ENCODE results near the gene SERGEF. TPM values are rescaled to one million over a fixed set of nuclear protein-coding genes. Genes with fewer than 3 reads are reported as not detected.

The SERGEF gene
- total and polyA plus RNA-seq, 4 donors = 44.7 to 51.0 (median 46.2) TPM

DNA sequence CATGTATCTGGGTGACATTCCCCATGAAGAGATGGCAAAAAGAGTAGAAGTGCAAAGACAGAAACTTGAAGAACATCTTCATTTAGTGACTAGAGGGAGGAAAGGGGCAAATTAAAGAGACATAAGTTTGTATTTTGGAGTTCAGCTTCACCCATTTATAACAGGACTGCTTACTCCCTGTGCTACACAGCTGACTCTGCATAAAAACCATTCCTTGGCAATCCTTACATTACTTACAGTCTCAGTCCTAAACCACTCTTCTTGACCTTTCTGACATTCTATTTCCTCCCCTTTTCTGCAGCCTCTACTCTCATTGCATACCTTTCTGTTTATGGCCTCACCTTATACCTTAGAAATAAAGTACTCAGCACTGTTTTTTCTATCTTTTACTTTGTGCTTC lies 6.8 kb upstream of the SERGEF start:
- Histone ChIP-seq H3K4me1 (ENCODE audit: control insufficient read depth, insufficient read depth, low read length) (no peaks in the 10 kb centered on the region), H3K27ac (ENCODE audit: low read depth, low read length) (no peak overlapping the region), H3K36me3 (ENCODE audit: control insufficient read depth, insufficient read depth, low read length) (no peaks in the 10 kb centered on the region), H3K27me3 (ENCODE audit: control insufficient read depth, insufficient read depth, low read length) (no peaks in the 10 kb centered on the region), H3K4me3 (ENCODE audit: low read depth, low read length) (no peak overlapping the region), H3K9me3 (ENCODE audit: control insufficient read depth, insufficient read depth, low read length) (no peaks in the 10 kb centered on the region)
- no peak for DNase-seq (ENCODE audit: low read depth in 4 of 6, low spot score in 6 of 6)

DNA sequence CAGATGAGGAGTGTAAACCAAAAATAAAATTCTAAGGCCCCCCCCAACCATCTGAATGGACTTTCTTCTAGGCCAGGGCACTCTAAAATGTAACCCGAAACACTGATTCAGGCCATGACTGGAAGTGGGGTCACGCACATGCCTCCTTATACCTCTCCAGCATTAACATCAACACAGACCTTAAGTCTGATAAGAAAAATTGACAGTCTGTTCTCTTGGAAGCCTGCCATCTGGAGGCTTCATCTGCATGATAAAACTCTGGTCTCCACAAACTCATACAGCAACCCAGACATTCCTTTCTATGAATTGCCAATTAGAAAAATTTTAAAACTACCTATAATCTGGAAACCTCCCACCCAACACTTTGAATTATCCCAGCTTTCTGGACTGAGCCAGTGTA lies 3.9 kb upstream of the SERGEF start:
- Histone ChIP-seq H3K36me3 (ENCODE audit: control insufficient read depth, insufficient read depth, low read length) (no peaks in the 10 kb centered on the region), H3K27ac (ENCODE audit: low read depth, low read length) (no peak overlapping the region), H3K4me1 (ENCODE audit: control insufficient read depth, insufficient read depth, low read length) (peaks cover 7% of the 10 kb centered on the region), H3K27me3 (ENCODE audit: control insufficient read depth, insufficient read depth, low read length) (no peaks in the 10 kb centered on the region), H3K4me3 (ENCODE audit: low read depth, low read length) (no peak overlapping the region), H3K9me3 (ENCODE audit: control insufficient read depth, insufficient read depth, low read length) (no peaks in the 10 kb centered on the region)
- DNase-seq (ENCODE audit: low read depth in 4 of 6, low spot score in 6 of 6) = peak in 1 of 6 donors; percentile 23
- WGBS (ENCODE audit: insufficient coverage) = 100% methylated on average over 2 of the region's 2 CpGs

DNA sequence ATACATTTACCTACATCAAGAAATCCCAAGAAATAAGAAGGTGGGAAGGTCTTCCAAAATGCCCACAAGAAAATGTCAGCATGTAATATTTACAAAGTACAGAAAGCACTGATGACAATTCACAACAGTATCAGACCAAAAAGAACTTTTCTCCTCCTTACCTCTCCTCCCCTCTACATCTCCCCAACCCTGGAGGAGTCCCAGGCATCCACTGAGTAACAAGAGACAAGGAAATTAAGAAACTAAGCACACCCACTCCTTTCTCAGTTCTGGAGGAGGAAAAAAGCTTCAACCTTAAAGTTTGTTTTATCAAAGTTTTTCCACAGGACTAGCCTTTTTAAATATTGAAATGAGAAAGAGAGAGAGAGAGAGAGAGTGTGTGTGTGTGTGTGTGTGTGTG lies 2.0 kb upstream of the SERGEF start:
- Histone ChIP-seq H3K36me3 (ENCODE audit: control insufficient read depth, insufficient read depth, low read length) (no peaks in the 10 kb centered on the region), H3K4me3 (ENCODE audit: low read depth, low read length) (no peak overlapping the region), H3K27ac (ENCODE audit: low read depth, low read length) (no peak overlapping the region), H3K4me1 (ENCODE audit: control insufficient read depth, insufficient read depth, low read length) (peaks cover 10% of the 10 kb centered on the region), H3K27me3 (ENCODE audit: control insufficient read depth, insufficient read depth, low read length) (no peaks in the 10 kb centered on the region), H3K9me3 (ENCODE audit: control insufficient read depth, insufficient read depth, low read length) (no peaks in the 10 kb centered on the region)
- no peak for DNase-seq (ENCODE audit: low read depth in 4 of 6, low spot score in 6 of 6)

DNA sequence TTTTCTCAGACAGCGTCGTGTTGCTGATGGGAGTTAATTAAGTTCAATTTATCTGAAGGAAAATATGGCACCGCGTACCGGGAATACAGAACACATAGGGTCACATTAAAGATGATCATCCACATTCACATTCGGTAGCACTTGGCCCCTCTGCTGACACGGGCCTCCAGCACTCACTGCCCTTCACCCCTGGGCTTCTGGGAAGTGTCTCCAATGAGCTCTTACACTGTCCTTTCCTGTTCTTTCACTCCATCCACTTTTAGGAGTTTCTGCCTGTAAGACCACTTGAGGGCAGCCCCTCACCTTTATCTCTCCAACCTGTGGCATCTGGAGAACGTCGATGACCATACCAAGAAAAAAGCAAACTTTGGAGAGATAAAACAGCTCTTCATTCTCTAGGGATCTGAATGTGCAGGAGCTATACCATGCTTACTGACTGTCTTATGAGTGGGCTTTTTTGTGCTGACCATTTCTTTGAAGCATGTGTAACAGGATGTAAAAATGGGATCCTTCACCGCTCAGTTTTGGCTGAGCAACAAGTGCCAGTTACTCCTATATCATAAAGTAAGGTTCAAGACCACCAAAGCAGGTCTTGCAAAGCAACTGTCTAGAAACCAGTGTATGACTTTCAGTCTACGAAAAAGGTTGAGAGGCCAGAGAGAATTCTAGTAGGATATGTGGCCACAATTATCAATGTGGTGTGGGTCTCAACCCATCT lies 1.1 kb upstream of the SERGEF start:
- H3K4me1 ChIP-seq (ENCODE audit: control insufficient read depth, insufficient read depth, low read length) = peaks cover 10% of the 10 kb centered on the region
- peak in 1 of 6 donors; percentile 15 for DNase-seq (ENCODE audit: low read depth in 4 of 6, low spot score in 6 of 6)
- 17% methylated on average over 6 of the region's 11 CpGs for WGBS (ENCODE audit: insufficient coverage)

DNA sequence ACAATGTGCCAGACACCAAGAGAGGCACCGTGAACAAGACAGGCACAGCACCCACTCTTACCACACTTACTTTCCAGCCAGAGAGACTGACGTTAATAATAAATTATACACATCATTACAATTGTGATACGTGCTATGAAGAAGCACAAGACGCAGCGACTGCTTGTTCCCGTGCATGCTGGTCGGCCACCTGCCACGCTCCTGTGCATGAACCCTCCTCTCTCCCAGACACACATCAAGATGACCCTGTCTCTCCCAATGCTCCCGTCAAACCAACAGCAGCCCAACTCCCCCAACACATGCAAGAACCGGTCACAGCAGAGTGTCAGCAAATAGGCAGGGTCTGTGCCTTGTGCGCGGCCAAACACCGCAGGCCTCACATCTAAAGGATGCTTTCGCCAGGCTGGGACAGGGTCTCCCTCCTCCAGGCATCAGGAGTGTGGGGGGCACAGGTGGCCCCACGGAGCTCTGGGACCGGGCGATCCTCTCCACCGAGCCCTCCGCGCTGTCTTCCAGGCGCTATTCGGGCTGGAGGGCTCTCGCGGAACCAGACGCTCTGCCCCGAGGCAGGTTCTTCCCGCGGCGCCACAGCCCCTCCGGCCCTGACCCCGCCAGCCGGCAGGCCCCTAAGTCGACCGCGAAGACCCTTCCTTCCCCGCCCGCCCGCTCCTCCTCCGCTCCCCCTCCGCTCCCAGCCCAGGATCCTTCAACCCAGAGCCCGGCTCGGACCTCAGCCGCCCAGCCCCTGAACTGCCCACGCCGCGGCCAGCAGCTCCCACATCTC lies 533 bp downstream of the SERGEF start:
- H3K36me3 ChIP-seq (ENCODE audit: control insufficient read depth, insufficient read depth, low read length) = no peaks in the 10 kb centered on the region
- DNase-seq (ENCODE audit: low read depth in 4 of 6, low spot score in 6 of 6) = peak in 5 of 6 donors; percentile 25 to 74 (median 36)
- peaks cover 10% of the 10 kb centered on the region for H3K4me1 ChIP-seq (ENCODE audit: control insufficient read depth, insufficient read depth, low read length)
- H3K27me3 ChIP-seq (ENCODE audit: control insufficient read depth, insufficient read depth, low read length) = no peaks in the 10 kb centered on the region
- no peaks in the 10 kb centered on the region for H3K9me3 ChIP-seq (ENCODE audit: control insufficient read depth, insufficient read depth, low read length)
- H3K27ac ChIP-seq (ENCODE audit: low read depth, low read length) = peak overlapping the region; percentile 36
- peak overlapping the region; percentile 82 for H3K4me3 ChIP-seq (ENCODE audit: low read depth, low read length)
- 2% methylated on average over 45 of the region's 46 CpGs for WGBS (ENCODE audit: insufficient coverage)

More for the DNA sequence above, 1.1 kb upstream of the SERGEF start:
- H3K4me3 ChIP-seq (ENCODE audit: low read depth, low read length) = peak overlapping the region; percentile 82
- peak overlapping the region; percentile 82 for H3K27ac ChIP-seq (ENCODE audit: low read depth, low read length)
- no peaks in the 10 kb centered on the region for H3K36me3 ChIP-seq (ENCODE audit: control insufficient read depth, insufficient read depth, low read length)
- H3K27me3 ChIP-seq (ENCODE audit: control insufficient read depth, insufficient read depth, low read length) = no peaks in the 10 kb centered on the region
- no peaks in the 10 kb centered on the region for H3K9me3 ChIP-seq (ENCODE audit: control insufficient read depth, insufficient read depth, low read length)

DNA sequence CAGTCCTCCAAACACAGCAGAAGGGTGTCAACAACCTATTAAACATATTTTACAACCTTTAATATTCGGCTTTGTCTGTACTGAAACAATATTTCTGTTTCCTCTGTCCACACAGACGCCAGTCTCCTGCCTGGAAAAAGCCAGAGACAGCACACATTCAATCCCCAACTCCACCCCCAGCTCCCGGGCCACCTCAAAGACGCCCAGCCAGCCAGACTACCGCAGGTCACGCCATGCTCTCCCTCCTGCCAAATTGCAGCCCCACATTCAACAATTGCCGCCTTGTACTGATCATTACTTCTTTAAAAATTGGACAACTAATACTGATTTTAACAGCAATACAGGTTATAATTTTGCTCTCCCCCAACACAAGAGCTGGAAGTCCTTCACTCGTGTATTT lies 1.2 kb downstream of the SERGEF start:
- H3K36me3 ChIP-seq (ENCODE audit: control insufficient read depth, insufficient read depth, low read length) = no peaks in the 10 kb centered on the region
- peak in 2 of 6 donors; percentile 4 to 8 for DNase-seq (ENCODE audit: low read depth in 4 of 6, low spot score in 6 of 6)
- peaks cover 10% of the 10 kb centered on the region for H3K4me1 ChIP-seq (ENCODE audit: control insufficient read depth, insufficient read depth, low read length)
- H3K27ac ChIP-seq (ENCODE audit: low read depth, low read length) = no peak overlapping the region
- peak overlapping the region; percentile 82 for H3K4me3 ChIP-seq (ENCODE audit: low read depth, low read length)
- 49% methylated on average over 8 of the region's 8 CpGs for WGBS (ENCODE audit: insufficient coverage)
- no peaks in the 10 kb centered on the region for H3K27me3 ChIP-seq (ENCODE audit: control insufficient read depth, insufficient read depth, low read length)
- H3K9me3 ChIP-seq (ENCODE audit: control insufficient read depth, insufficient read depth, low read length) = no peaks in the 10 kb centered on the region

DNA sequence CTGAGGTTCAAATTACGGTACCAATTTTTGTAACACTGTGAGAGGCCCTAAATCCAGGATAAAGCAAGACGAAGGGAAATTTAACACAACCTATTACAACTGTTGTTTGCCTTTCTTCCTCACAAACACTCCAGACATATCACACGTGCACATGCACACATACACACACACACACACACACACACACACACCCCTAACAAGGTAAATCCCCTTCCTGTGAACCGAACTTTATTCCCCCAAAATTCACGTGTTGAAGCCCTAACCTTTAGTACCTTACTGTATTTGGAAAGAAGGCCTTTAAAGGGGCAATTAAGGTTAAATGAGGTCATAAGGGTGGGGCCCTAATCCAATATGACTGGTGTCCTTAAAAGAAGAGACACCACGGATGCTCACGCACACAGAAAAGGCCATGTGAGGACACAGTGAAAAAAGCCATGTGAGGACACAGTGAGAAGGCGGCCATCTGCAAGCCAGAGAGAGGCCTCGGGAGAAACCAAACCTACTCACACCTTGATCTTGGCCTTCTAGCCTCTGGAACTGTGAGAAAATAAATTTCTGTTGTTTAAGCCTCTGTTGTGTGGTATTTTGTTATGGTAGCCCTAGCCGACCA lies 1.8 kb downstream of the SERGEF start:
- Histone ChIP-seq H3K4me1 (ENCODE audit: control insufficient read depth, insufficient read depth, low read length) (peaks cover 10% of the 10 kb centered on the region), H3K27ac (ENCODE audit: low read depth, low read length) (no peak overlapping the region), H3K27me3 (ENCODE audit: control insufficient read depth, insufficient read depth, low read length) (no peaks in the 10 kb centered on the region), H3K4me3 (ENCODE audit: low read depth, low read length) (no peak overlapping the region), H3K36me3 (ENCODE audit: control insufficient read depth, insufficient read depth, low read length) (peaks cover 4% of the 10 kb centered on the region), H3K9me3 (ENCODE audit: control insufficient read depth, insufficient read depth, low read length) (no peaks in the 10 kb centered on the region)
- DNase-seq (ENCODE audit: low read depth in 4 of 6, low spot score in 6 of 6) = peak in 1 of 6 donors; percentile 2
- WGBS (ENCODE audit: insufficient coverage) = 71% methylated on average over 6 of the region's 10 CpGs

DNA sequence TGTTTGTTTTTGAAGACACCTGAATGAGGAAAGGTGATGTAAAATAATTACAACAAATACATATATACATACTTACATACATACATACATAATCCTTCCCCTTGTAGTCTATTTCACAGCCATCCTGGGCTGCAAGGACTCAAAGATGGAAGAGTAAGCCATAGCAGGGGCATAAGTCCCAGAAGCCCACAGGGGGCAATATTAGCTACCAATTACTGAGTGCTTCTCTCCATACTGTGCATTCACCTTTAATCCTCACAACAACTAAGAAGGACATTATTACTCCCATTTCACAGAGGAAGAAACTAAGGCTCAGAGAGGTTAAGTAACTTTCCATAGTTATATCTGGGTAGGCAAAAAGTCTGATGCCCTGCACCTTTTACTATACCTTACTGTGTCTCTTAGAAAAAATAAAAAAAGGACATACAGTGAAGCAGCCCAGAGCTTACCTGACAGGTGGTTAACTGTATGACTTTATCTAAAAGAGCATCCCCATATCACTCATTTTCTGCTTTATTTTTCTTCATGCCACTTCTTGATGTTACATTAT lies 2.7 kb downstream of the SERGEF start:
- H3K4me3 ChIP-seq (ENCODE audit: low read depth, low read length) = no peak overlapping the region
- no peaks in the 10 kb centered on the region for H3K9me3 ChIP-seq (ENCODE audit: control insufficient read depth, insufficient read depth, low read length)
- H3K27me3 ChIP-seq (ENCODE audit: control insufficient read depth, insufficient read depth, low read length) = no peaks in the 10 kb centered on the region
- H3K4me1 ChIP-seq (ENCODE audit: control insufficient read depth, insufficient read depth, low read length) = peaks cover 10% of the 10 kb centered on the region
- no peak overlapping the region for H3K27ac ChIP-seq (ENCODE audit: low read depth, low read length)
- peaks cover 11% of the 10 kb centered on the region for H3K36me3 ChIP-seq (ENCODE audit: control insufficient read depth, insufficient read depth, low read length)
- no peak for DNase-seq (ENCODE audit: low read depth in 4 of 6, low spot score in 6 of 6)

DNA sequence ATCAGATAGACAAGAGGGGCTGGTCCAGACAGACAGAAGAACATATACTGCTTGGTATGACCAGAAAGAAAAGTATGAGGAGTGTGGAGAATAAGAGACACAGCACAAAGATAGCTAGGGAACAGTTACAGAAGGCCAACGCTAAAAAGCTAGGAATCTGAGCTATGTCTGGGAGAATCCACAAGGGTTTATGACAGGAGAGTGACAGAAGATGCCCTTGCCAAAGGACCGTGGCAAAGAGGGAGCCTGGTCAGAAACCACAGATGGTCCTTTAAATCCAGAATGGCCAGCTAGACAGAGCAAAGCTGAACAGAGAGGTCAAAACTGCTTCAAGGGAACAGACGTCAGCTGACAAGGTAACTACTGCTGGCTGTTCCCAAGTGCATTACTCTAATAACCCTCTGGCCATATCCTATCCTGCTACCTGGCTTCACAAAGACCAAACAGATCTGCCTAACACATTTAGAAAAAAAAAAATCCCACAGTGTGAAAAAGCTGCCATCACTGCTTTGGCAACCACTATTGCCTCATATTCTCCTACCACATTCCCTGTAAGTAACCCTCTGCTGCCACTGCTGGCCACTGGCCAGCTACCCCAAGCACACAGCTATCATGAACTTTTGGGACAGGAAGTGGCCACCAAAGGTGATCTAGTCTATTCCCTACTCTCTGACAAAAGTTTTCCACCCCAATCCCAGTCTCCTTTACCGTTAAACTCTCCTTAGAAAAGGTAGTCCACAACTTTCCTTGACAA lies 7.3 kb downstream of the SERGEF start:
- H3K9me3 ChIP-seq (ENCODE audit: control insufficient read depth, insufficient read depth, low read length) = no peaks in the 10 kb centered on the region
- no peaks in the 10 kb centered on the region for H3K27me3 ChIP-seq (ENCODE audit: control insufficient read depth, insufficient read depth, low read length)
- no peak for DNase-seq (ENCODE audit: low read depth in 4 of 6, low spot score in 6 of 6)
- no peak overlapping the region for H3K27ac ChIP-seq (ENCODE audit: low read depth, low read length)
- H3K36me3 ChIP-seq (ENCODE audit: control insufficient read depth, insufficient read depth, low read length) = peaks cover 18% of the 10 kb centered on the region
- WGBS (ENCODE audit: insufficient coverage) = 96% methylated on average over 3 of the region's 4 CpGs
- no peaks in the 10 kb centered on the region for H3K4me1 ChIP-seq (ENCODE audit: control insufficient read depth, insufficient read depth, low read length)
- no peak overlapping the region for H3K4me3 ChIP-seq (ENCODE audit: low read depth, low read length)

All from spinal cord (tissue), 10 donors.